Peyer's patch (tissue), 4 donors: ENCODE results near the gene HMCN1.

ENCODE experiments used
- CTCF ChIP-seq, 6 experiments: fragments of 450-650 bp in 4 of 6; fragments of 200-600 bp in 2 of 6; sonication (generic) in 1 of 6; IDR thresholded peaks; one replicate each; pipeline ENCODE4 v1.5.1; 2017 to 2019; ENCODE audit warnings: antibody characterized with exemption in 6 of 6, mild to moderate bottlenecking in 3 of 6, moderate library complexity in 1 of 6
- POLR2A ChIP-seq, 2 donors: fragments of 450-650 bp; IDR thresholded peaks; one replicate each; pipeline ENCODE4 v1.5.1; 2017; ENCODE audit warnings: antibody characterized with exemption in 2 of 2, mild to moderate bottlenecking in 2 of 2, moderate library complexity in 2 of 2

- TF ChIP-seq CTCF (IDR thresholded peaks at IDR 0.05), result no peak
- no peak for TF ChIP-seq POLR2A (IDR thresholded peaks at IDR 0.05)
Measured at GRCh38 chr1:186144505-186144904, 410.3 kb downstream of the HMCN1 start.
